22Rv1 (cell line): ENCODE data around the gene ARID1B.

ENCODE experiments used
- H3K27ac ChIP-seq: fragments of 450-650 bp; 2 replicates; pipeline ENCODE4 v1.5.1; 2017
- ZFX ChIP-seq: fragments of 450-650 bp; IDR thresholded peaks from 2 replicates; pipeline ENCODE4 v1.6.1; 2017; ENCODE audit warnings: antibody characterized with exemption, borderline replicate concordance
- TF ChIP-seq, protein P1 (sequence below): fragments of 450-650 bp; IDR thresholded peaks from 2 replicates; pipeline ENCODE4 v1.5.1; 2017; ENCODE audit warnings: mild to moderate bottlenecking

The ARID1B gene

DNA sequence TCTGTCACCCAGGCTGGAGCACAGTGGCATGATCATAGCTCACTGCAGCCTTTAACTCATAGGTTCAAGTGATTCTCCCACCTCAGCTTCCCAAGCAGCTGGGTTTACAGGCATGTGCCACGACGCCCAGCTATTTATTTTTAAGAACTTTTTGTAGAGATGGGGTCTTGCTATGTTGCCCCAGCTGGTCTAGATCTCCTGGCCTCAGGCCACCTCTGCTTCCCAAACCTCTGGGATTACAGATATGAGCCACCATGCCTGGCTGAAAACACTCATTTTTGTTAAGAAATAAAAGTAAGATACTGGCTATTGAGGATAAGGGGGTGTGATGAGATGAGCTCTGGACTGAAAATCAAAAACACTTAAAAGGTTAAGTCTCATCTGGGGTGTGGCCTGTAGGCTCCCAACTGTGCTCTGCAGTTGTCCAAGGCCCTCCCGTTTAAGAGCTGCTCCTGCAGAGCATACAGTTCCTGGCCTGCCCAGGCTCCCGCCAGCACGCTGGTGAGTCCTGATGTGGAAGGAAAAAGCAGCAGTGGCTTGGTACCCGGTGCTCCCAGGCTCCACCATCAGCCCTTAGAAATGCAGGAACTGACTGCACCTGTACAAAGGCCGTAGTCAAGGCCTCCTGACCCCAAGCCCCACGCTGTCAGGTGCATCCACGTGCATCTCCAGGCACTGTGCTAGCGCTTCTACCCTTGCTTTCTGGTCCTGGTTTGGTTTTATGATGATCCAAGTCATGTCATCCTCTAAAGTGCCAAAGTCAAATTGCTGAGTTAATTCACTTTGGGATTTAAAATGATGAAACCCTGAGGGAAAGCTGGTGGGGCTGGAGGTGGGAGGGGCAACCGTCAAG lies 434.7 kb downstream of the ARID1B start:
- no peak overlapping the region for H3K27ac ChIP-seq
- no peak for TF ChIP-seq ZFX

DNA sequence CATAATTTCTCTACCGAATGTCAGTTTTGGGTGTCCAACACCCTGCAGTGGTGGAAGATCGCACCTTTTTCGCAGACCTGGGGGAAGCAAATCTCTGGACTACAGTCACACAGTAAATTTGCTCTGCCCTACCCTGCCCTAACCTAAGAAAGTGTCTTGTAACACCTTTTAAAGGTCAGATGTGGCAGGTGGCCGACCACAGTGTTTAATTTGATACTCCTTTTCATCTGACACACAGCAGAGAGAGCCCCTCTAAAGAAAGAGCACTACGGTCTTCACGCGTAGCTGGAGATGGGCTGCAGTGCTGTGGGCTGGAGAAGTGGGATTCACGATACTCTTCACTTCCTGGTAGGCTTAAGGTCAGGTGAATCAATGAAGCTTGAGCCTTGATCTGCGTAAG lies 436.2 kb downstream of the ARID1B start:
- TF ChIP-seq, protein P1, sequence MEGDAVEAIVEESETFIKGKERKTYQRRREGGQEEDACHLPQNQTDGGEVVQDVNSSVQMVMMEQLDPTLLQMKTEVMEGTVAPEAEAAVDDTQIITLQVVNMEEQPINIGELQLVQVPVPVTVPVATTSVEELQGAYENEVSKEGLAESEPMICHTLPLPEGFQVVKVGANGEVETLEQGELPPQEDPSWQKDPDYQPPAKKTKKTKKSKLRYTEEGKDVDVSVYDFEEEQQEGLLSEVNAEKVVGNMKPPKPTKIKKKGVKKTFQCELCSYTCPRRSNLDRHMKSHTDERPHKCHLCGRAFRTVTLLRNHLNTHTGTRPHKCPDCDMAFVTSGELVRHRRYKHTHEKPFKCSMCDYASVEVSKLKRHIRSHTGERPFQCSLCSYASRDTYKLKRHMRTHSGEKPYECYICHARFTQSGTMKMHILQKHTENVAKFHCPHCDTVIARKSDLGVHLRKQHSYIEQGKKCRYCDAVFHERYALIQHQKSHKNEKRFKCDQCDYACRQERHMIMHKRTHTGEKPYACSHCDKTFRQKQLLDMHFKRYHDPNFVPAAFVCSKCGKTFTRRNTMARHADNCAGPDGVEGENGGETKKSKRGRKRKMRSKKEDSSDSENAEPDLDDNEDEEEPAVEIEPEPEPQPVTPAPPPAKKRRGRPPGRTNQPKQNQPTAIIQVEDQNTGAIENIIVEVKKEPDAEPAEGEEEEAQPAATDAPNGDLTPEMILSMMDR: no peak
- H3K27ac ChIP-seq: no peak overlapping the region

DNA sequence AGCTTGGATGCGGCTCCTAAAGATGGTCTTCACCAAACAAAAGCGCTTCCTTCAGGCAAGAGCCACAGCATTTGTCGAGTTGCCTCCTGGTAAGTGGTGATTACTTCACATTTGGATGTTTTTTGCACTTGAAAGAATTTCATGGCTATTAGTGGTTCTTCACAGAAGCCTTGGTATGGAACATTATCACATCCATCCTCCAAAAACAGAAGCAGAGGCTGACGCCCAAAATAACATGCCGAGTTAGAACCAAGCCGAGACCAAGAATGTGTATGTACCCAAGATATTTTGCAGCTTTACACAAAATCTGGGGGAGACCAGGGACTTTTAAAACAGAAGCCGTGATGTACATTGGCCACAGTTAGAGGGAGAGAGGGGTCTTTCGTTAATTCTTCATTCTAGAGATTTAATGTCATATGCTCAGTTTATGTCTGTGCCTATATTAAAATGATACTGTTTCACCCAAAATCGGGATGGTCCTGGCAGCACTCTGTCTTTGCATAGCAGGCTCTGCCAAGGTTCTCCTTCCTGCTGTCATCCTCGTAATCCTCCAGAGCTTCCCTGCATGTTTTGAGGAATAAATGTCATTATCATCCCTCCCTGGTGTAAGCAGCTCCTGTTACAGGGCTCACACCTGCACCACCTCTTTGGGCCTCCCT lies 436.9 kb downstream of the ARID1B start:
- no peak for TF ChIP-seq ZFX
- TF ChIP-seq, protein P1: no peak
- no peak overlapping the region for H3K27ac ChIP-seq

DNA sequence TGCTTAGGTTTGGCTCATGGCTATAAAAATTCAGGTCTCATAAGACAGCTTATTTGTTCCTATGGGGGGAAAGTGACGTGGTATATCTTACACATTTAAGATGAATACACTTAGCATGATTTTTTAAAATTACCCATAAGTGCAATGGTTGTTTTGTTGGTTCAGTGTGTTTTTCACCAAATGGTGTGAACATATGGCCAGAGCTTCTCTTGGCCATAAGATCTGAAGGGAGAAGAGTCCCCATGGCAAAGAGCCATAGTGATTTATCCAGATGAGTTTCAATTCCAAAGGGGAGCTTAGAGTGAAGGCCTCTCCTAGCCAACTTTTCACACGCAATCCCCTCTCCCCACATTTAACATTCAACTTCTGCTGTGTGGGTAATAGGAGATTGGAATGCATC lies 438.5 kb downstream of the ARID1B start:
- no peak overlapping the region for H3K27ac ChIP-seq
- no peak for TF ChIP-seq ZFX
- TF ChIP-seq, protein P1: no peak

DNA sequence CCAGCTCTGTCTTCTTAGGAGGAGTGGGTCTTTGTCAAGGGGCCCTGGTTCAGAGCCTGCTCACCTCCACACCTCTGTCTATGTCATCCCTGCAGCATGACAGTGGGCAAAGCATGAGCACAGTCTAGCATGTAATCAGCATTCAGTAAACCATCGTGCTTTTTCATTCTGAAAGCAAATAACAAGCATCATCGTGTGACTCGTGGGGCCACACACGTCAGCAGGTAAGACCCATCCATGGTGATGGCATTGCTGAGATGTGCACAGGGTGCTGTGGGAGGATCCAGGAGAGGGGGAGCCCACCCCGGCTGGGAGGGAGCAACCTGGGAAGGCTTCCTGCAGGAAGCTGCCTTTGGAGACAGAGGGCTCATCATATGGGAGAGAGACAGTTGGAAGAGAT lies 439.4 kb downstream of the ARID1B start:
- TF ChIP-seq ZFX: no peak
- TF ChIP-seq, protein P1: no peak
- H3K27ac ChIP-seq: no peak overlapping the region

DNA sequence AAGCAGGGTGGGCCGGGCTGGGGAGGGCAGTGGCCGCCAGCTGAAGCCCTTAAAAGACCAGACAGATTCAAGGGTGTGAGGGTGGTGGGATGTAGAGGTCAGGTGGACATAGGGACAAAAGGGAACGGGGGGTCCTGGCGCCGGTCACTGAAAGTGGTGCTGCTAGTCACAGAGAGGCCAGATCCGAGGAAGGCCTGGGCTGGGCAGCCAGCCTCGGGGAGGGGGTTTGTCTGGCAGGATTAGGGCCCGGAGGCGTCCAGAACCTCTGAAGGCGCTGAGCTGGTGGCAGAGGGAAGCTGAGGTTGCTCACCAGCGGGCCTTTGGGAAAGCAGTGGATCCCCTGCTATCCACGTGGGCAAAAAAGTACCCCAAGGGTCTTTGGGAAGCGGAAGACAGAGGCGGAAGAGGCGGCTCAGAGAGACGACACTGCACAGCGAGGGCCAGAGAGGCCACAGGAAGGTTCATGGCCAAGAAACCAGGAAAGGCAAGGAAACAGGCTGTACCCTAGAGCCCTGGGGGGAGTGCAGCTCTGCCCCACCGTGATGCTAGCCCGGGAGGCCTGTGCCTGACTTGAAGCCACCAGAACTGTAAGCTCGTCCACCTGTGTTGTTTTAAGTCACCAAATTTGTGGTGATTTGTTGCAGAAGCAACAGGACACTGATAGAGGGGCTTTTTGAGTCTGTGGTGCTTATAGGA lies 440.2 kb downstream of the ARID1B start:
- TF ChIP-seq, protein P1: no peak
- no peak overlapping the region for H3K27ac ChIP-seq

DNA sequence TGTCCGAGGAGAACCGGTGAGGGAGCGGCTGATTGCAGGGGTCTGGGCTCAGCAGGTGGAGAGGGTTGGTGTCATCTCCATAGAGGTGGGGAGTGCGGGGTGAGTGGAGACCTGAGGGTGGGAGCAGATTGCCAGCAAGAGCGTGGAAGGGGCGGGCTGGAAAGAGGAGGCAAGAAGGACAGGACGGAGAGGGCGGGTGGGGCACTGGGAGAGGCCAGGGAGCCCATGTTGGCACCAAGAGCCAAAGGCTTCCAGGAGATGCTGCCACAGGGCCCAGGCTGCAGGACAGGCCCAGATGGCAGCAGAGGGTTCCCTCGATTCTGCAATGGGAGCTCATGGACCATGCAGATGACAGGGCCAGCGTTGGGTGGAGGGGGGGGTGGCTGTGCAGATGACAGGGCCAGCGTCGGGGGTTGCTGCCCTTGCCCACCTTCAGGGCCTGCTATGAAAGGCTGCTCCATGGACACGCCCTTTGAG lies 440.8 kb downstream of the ARID1B start:
- TF ChIP-seq ZFX: no peak
- TF ChIP-seq, protein P1: no peak

More for the DNA sequence above, 440.8 kb downstream of the ARID1B start:
- no peak overlapping the region for H3K27ac ChIP-seq
